ENCODE measurements around the gene SAMHD1.

The SAMHD1 gene

DNA sequence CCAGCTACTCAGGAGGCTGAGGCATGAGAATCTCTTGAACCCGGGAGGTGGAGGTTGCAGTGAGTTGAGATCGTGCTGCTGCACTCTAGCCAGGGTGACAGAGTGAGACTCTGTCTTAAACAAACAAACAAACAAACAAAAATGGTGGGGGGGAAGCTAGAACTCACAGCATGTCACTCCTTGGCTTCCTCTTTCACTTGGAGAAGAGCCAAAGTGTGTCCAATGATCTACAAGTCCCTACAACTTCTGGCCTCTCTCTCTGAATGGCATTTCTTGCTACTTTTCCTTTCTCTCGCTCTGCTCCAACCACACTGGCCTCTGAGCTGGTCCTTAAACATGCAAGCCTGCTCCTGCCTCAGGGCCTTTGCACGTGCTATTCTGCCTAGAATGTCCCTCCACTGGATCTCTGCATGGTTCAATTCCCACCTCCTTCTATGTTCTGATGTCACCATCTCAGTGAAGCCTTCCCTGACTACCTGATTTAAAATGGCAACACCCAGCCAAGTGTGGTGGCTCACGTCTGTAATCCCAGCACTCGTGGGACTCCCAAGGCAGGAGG lies 67.5 kb downstream of the SAMHD1 start:
- Histone ChIP-seq H3K4me2 (ENCODE audit: low read length) (no peak overlapping the region), H3K79me2 (no peaks in the 10 kb centered on the region), H3K27ac (no peak overlapping the region), H3K4me3 (ENCODE audit: low read depth, low read length) (no peak overlapping the region), H3K9ac (no peak overlapping the region), H3K36me3 (ENCODE audit: control insufficient read depth, insufficient read depth, low read length) (no peaks in the 10 kb centered on the region), H3K9me3 (ENCODE audit: control insufficient read depth, low read length) (no peaks in the 10 kb centered on the region), H2AFZ (no peak overlapping the region), H3K4me1 (peaks cover 4% of the 10 kb centered on the region), H3K27me3 (ENCODE audit: control insufficient read depth, insufficient read depth, low read length) (no peaks in the 10 kb centered on the region)
- TF ChIP-seq CTCF (IDR thresholded peaks at IDR 0.05) = no peak

DNA sequence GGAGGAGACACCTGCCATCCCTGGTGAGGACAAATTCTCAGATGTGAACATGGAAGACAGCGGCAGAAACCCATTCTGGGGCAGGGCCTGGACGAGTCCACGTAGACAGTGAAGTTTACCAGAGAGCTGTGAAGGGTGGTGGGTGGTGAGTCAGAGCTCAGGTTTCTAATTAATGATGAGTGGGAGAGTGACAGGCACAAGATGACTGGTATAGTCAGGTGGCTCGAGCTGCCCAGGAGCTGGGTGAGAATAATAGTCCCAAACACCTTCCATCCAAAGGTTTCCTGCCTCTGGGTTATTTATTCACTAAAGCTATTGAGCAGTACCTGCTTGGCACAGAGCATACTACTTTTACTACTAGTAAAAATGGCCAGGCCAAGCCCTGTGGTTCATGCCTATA lies 69.6 kb downstream of the SAMHD1 start:
- Histone ChIP-seq H3K4me2 (ENCODE audit: low read length) (no peak overlapping the region), H3K79me2 (no peaks in the 10 kb centered on the region), H3K4me1 (no peaks in the 10 kb centered on the region), H3K9ac (no peak overlapping the region), H3K36me3 (ENCODE audit: control insufficient read depth, insufficient read depth, low read length) (no peaks in the 10 kb centered on the region), H2AFZ (no peak overlapping the region), H3K27ac (no peak overlapping the region), H3K9me3 (ENCODE audit: control insufficient read depth, low read length) (no peaks in the 10 kb centered on the region), H3K4me3 (ENCODE audit: low read depth, low read length) (no peak overlapping the region), H3K27me3 (ENCODE audit: control insufficient read depth, insufficient read depth, low read length) (no peaks in the 10 kb centered on the region)
- TF ChIP-seq CTCF (IDR thresholded peaks at IDR 0.05) = no peak

GRCh38 chr20:36881331-36881730 lies 70.2 kb downstream of the SAMHD1 start:
- no peak overlapping the region for H2AFZ ChIP-seq
- no peak overlapping the region for H3K4me2 ChIP-seq (ENCODE audit: low read length)
- no peak for TF ChIP-seq CTCF (IDR thresholded peaks at IDR 0.05)
- H3K4me1 ChIP-seq = no peaks in the 10 kb centered on the region
- no peaks in the 10 kb centered on the region for H3K9me3 ChIP-seq (ENCODE audit: control insufficient read depth, low read length)
- H3K36me3 ChIP-seq (ENCODE audit: control insufficient read depth, insufficient read depth, low read length) = no peaks in the 10 kb centered on the region
- no peak overlapping the region for H3K4me3 ChIP-seq (ENCODE audit: low read depth, low read length)
- no peak overlapping the region for H3K9ac ChIP-seq
- no peaks in the 10 kb centered on the region for H3K27me3 ChIP-seq (ENCODE audit: control insufficient read depth, insufficient read depth, low read length)
- no peak overlapping the region for H3K27ac ChIP-seq
- no peaks in the 10 kb centered on the region for H3K79me2 ChIP-seq

DNA sequence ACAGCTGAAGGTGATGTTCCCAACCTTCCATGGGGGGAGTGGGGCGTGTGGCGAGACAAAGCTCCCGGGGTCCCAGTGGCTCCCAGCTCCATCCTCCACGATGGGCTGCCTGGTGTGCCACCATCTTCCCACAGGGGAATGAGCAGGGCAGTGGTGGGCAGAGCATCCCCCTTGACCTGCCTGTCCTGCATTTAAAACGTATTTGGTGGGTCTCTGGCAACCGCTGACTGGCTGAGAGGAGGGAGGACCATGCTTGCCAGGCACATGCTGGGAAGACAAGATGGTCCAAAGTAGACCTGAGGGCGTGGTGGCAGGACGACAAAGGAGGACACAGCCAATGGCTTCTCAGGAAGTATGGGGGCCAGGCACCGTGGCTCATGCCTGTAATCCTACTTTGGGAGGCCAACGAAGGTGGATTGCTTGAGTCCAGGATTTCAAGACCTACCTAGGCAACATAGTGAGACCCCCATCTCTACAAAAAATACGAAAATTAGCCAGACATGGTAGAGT lies 70.7 kb downstream of the SAMHD1 start:
- Histone ChIP-seq H3K36me3 (ENCODE audit: control insufficient read depth, insufficient read depth, low read length) (no peaks in the 10 kb centered on the region), H3K9ac (no peak overlapping the region), H3K27me3 (ENCODE audit: control insufficient read depth, insufficient read depth, low read length) (no peaks in the 10 kb centered on the region), H3K9me3 (ENCODE audit: control insufficient read depth, low read length) (no peaks in the 10 kb centered on the region), H3K27ac (no peak overlapping the region), H3K4me3 (ENCODE audit: low read depth, low read length) (no peak overlapping the region), H2AFZ (no peak overlapping the region), H3K79me2 (no peaks in the 10 kb centered on the region), H3K4me2 (ENCODE audit: low read length) (no peak overlapping the region), H3K4me1 (no peaks in the 10 kb centered on the region)
- no peak for TF ChIP-seq CTCF (IDR thresholded peaks at IDR 0.05)

- Histone ChIP-seq H3K79me2 (no peaks in the 10 kb centered on the region), H3K36me3 (ENCODE audit: control insufficient read depth, insufficient read depth, low read length) (no peaks in the 10 kb centered on the region), H3K9me3 (ENCODE audit: control insufficient read depth, low read length) (no peaks in the 10 kb centered on the region), H3K4me3 (ENCODE audit: low read depth, low read length) (no peak overlapping the region), H3K4me2 (ENCODE audit: low read length) (no peak overlapping the region), H3K9ac (no peak overlapping the region), H3K27me3 (ENCODE audit: control insufficient read depth, insufficient read depth, low read length) (no peaks in the 10 kb centered on the region), H3K27ac (no peak overlapping the region), H2AFZ (no peak overlapping the region), H3K4me1 (no peaks in the 10 kb centered on the region)
- no peak for TF ChIP-seq CTCF (IDR thresholded peaks at IDR 0.05)
Measured at GRCh38 chr20:36878941-36879340, 72.6 kb downstream of the SAMHD1 start.
